ENCODE data around the gene SCFD2. TPM values are rescaled to one million over a fixed set of nuclear protein-coding genes. Genes with fewer than 3 reads are reported as not detected.

The SCFD2 gene
- total RNA-seq, 1 experiment from 2014 or later: 7.4 TPM

GRCh38 chr4:53168228-53168627, 197.6 kb downstream of the SCFD2 start:
- ChIA-PET POLR2A (no interaction called here), CTCF (no interaction called here)
- H3K4me1 ChIP-seq (ENCODE audit: control insufficient read depth, insufficient read depth, low read length): no peaks in the 10 kb centered on the region
- no peaks in the 10 kb centered on the region for H3K9me3 ChIP-seq (ENCODE audit: control insufficient read depth, insufficient read depth, low read depth, low read length)
- BruUV-seq (replicated peaks): no TSS peak
- no peaks in the 10 kb centered on the region for H3K36me3 ChIP-seq (ENCODE audit: control insufficient read depth, insufficient read depth, low read length)
- no peak for ATAC-seq
- no peaks in the 10 kb centered on the region for H3K27me3 ChIP-seq (ENCODE audit: control insufficient read depth, insufficient read depth, low read length)
- TF ChIP-seq TCF7L2 (IDR thresholded peaks at IDR 0.05; ENCODE audit: low read depth, low read length) (no peak), REST (IDR thresholded peaks at IDR 0.05; ENCODE audit: insufficient read depth in 1 of 2, low read depth in 2 of 2, low read length in 1 of 2) (no peak), POLR2AphosphoS5 (IDR thresholded peaks at IDR 0.05; ENCODE audit: low read depth, low read length) (no peak), SIN3A (IDR thresholded peaks at IDR 0.05; ENCODE audit: borderline replicate concordance, insufficient read depth, low read depth, low read length) (no peak), CTCF (IDR thresholded peaks at IDR 0.05) (no peak)
- H3K4me3 ChIP-seq (ENCODE audit: low read depth in 2 of 2, low read length in 2 of 2): no peak overlapping the region
- intact Hi-C loops (cut with micrococcal nuclease; ENCODE audit: unreplicated experiment): no loop called here
- no peak for DNase-seq (ENCODE audit: low read depth, low spot score)
- in situ Hi-C loops (cut with HindIII; ENCODE audit: low pct_unique_long_range_greater_than_20kb, low sequenced_read_pairs): no loop called here
- H3K27ac ChIP-seq (ENCODE audit: low read length): no peak overlapping the region

GRCh38 chr4:53162969-53163368, 202.9 kb downstream of the SCFD2 start:
- BruUV-seq (replicated peaks): no TSS peak
- ChIA-PET POLR2A (no interaction called here), CTCF (no interaction called here)
- Histone ChIP-seq H3K4me1 (ENCODE audit: control insufficient read depth, insufficient read depth, low read length) (no peaks in the 10 kb centered on the region), H3K4me3 (ENCODE audit: low read depth in 2 of 2, low read length in 2 of 2) (no peak overlapping the region), H3K27ac (ENCODE audit: low read length) (no peak overlapping the region), H3K36me3 (ENCODE audit: control insufficient read depth, insufficient read depth, low read length) (no peaks in the 10 kb centered on the region), H3K9me3 (ENCODE audit: control insufficient read depth, insufficient read depth, low read depth, low read length) (no peaks in the 10 kb centered on the region), H3K27me3 (ENCODE audit: control insufficient read depth, insufficient read depth, low read length) (no peaks in the 10 kb centered on the region)
- ATAC-seq: no peak
- in situ Hi-C loops (cut with HindIII; ENCODE audit: low pct_unique_long_range_greater_than_20kb, low sequenced_read_pairs): no loop called here
- intact Hi-C loops (cut with micrococcal nuclease; ENCODE audit: unreplicated experiment): no loop called here
- no peak for TF ChIP-seq TCF7L2 (IDR thresholded peaks at IDR 0.05; ENCODE audit: low read depth, low read length)
- TF ChIP-seq POLR2AphosphoS5 (IDR thresholded peaks at IDR 0.05; ENCODE audit: low read depth, low read length): no peak
- DNase-seq (ENCODE audit: low read depth, low spot score): no peak

- H3K4me3 ChIP-seq (ENCODE audit: low read depth in 2 of 2, low read length in 2 of 2): no peak overlapping the region
- POLR2A ChIA-PET: no interaction called here
- H3K27me3 ChIP-seq (ENCODE audit: control insufficient read depth, insufficient read depth, low read length): no peaks in the 10 kb centered on the region
- intact Hi-C loops (cut with micrococcal nuclease; ENCODE audit: unreplicated experiment) (no loop called here), in situ Hi-C loops (cut with HindIII; ENCODE audit: low pct_unique_long_range_greater_than_20kb, low sequenced_read_pairs) (no loop called here)
- CTCF ChIA-PET: no interaction called here
- TF ChIP-seq SIN3A (IDR thresholded peaks at IDR 0.05; ENCODE audit: borderline replicate concordance, insufficient read depth, low read depth, low read length) (no peak), CTCF (IDR thresholded peaks at IDR 0.05) (no peak), POLR2AphosphoS5 (IDR thresholded peaks at IDR 0.05; ENCODE audit: low read depth, low read length) (no peak), TCF7L2 (IDR thresholded peaks at IDR 0.05; ENCODE audit: low read depth, low read length) (no peak)
- no peaks in the 10 kb centered on the region for H3K9me3 ChIP-seq (ENCODE audit: control insufficient read depth, insufficient read depth, low read depth, low read length)
- no peaks in the 10 kb centered on the region for H3K4me1 ChIP-seq (ENCODE audit: control insufficient read depth, insufficient read depth, low read length)
- ATAC-seq (no peak), DNase-seq (ENCODE audit: low read depth, low spot score) (no peak)
- no peaks in the 10 kb centered on the region for H3K36me3 ChIP-seq (ENCODE audit: control insufficient read depth, insufficient read depth, low read length)
- H3K27ac ChIP-seq (ENCODE audit: low read length): no peak overlapping the region
- no TSS peak for BruUV-seq (replicated peaks)
Observed at GRCh38 chr4:53161787-53162433, 204.0 kb downstream of the SCFD2 start.
